ENCODE data around the gene SEPTIN1.

Gene SEPTIN1

GRCh38 chr16:30407102-30407803 is 24.9 kb upstream of the SEPTIN1 start, which contains the start of gene ZNF771 (continued):
- TF ChIP-seq ZBTB10 (tag by site-specific recombination; IDR thresholded peaks at IDR 0.05) = no peak
- no peak for TF ChIP-seq HOXC10 (CRISPR knock-in tag; IDR thresholded peaks at IDR 0.05)
- peak; percentile 35; the same call in 1 of the 2 replicates for TF ChIP-seq ZBTB6 (tag by site-specific recombination; IDR thresholded peaks at IDR 0.05)
- peak; percentile 99 for TF ChIP-seq KLF16 (tag by site-specific recombination; IDR thresholded peaks at IDR 0.05)
- no peak for TF ChIP-seq ZNF354C (tag by site-specific recombination; IDR thresholded peaks at IDR 0.05; ENCODE audit: borderline replicate concordance, low read depth)
- TF ChIP-seq ZNF24 (tag by site-specific recombination; IDR thresholded peaks at IDR 0.05) = no peak
- TF ChIP-seq, protein P1, sequence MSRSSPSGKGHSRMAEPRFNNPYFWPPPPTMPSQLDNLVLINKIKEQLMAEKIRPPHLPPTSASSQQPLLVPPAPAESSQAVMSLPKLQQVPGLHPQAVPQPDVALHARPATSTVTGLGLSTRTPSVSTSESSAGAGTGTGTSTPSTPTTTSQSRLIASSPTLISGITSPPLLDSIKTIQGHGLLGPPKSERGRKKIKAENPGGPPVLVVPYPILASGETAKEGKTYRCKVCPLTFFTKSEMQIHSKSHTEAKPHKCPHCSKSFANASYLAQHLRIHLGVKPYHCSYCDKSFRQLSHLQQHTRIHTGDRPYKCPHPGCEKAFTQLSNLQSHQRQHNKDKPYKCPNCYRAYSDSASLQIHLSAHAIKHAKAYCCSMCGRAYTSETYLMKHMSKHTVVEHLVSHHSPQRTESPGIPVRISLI (tag by site-specific recombination; IDR thresholded peaks at IDR 0.05) = no peak
- peak; percentile 85; the same call in 1 of the 2 replicates for TF ChIP-seq ZNF610 (tag by site-specific recombination; IDR thresholded peaks at IDR 0.05; ENCODE audit: borderline replicate concordance)
- TF ChIP-seq ZBTB44 (tag by site-specific recombination; IDR thresholded peaks at IDR 0.05) = peak; percentile 54; the same call in 1 of the 2 replicates
- TF ChIP-seq ZNF473 (tag by site-specific recombination; IDR thresholded peaks at IDR 0.05) = no peak
- peak; percentile 39 for TF ChIP-seq ZNF146 (tag by site-specific recombination; IDR thresholded peaks at IDR 0.05)
- no peak for TF ChIP-seq ZFP41 (tag by site-specific recombination; IDR thresholded peaks at IDR 0.05; ENCODE audit: borderline replicate concordance)
- TF ChIP-seq ZNF791 (tag by site-specific recombination; IDR thresholded peaks at IDR 0.05) = no peak
- TF ChIP-seq ZFP37 (tag by site-specific recombination; IDR thresholded peaks at IDR 0.05) = no peak
- peak; percentile 50 for TF ChIP-seq ZNF629 (tag by site-specific recombination; IDR thresholded peaks at IDR 0.05)
- no peak for TF ChIP-seq GLI2 (tag by site-specific recombination; IDR thresholded peaks at IDR 0.05; ENCODE audit: borderline replicate concordance, low read depth)
- TF ChIP-seq ZBTB1 (tag by site-specific recombination; IDR thresholded peaks at IDR 0.05) = no peak
- TF ChIP-seq ZBTB8A (tag by site-specific recombination; IDR thresholded peaks at IDR 0.05) = peak; percentile 100
- TF ChIP-seq BCL11B (tag by site-specific recombination; IDR thresholded peaks at IDR 0.05; ENCODE audit: low read depth) = peak; percentile 35; the same call in 1 of the 2 replicates
- no peak for TF ChIP-seq ZNF223 (tag by site-specific recombination; IDR thresholded peaks at IDR 0.05)
- TF ChIP-seq SP7 (tag by site-specific recombination; IDR thresholded peaks at IDR 0.05) = peak; percentile 90
- no peak; the same call in none of the 2 replicates for TF ChIP-seq ZNF76 (tag by site-specific recombination; IDR thresholded peaks at IDR 0.05; ENCODE audit: borderline replicate concordance, low read depth)
- 0 out of 2 replicates have a peak, but pooled peaks have one; percentile 29 for TF ChIP-seq ZNF121 (tag by site-specific recombination; IDR thresholded peaks at IDR 0.05)
- TF ChIP-seq ZSCAN30 (tag by site-specific recombination; IDR thresholded peaks at IDR 0.05) = peak; percentile 84
- TF ChIP-seq ZNF311 (tag by site-specific recombination; IDR thresholded peaks at IDR 0.05; ENCODE audit: borderline replicate concordance) = no peak
- no peak for TF ChIP-seq TSHZ1 (tag by site-specific recombination; IDR thresholded peaks at IDR 0.05; ENCODE audit: borderline replicate concordance)
- TF ChIP-seq ZNF423 (tag by site-specific recombination; IDR thresholded peaks at IDR 0.05) = no peak
- TF ChIP-seq ZNF558 (tag by site-specific recombination; IDR thresholded peaks at IDR 0.05) = no peak
- TF ChIP-seq, protein P2, sequence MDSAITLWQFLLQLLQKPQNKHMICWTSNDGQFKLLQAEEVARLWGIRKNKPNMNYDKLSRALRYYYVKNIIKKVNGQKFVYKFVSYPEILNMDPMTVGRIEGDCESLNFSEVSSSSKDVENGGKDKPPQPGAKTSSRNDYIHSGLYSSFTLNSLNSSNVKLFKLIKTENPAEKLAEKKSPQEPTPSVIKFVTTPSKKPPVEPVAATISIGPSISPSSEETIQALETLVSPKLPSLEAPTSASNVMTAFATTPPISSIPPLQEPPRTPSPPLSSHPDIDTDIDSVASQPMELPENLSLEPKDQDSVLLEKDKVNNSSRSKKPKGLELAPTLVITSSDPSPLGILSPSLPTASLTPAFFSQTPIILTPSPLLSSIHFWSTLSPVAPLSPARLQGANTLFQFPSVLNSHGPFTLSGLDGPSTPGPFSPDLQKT (IDR thresholded peaks at IDR 0.05; ENCODE audit: borderline replicate concordance, low read depth, low read length) = no peak

Data from HEK293 (cell line).